Stimulated activated CD8-positive, alpha-beta memory T cell treated with anti-CD3 and anti-CD28 coated beads, Interleukin-15, amount 100 ng/mL, for 24 hours (primary cell): ENCODE measurements around the gene SRGAP2.
"Not testable (repeated sequence)": the region's sequence is repeated elsewhere in the genome, so short reads cannot be mapped to it uniquely, and the experiment has no call there.

Experiments used
- DNase-seq: peaks from one replicate; pipeline ENCODE4 v3.0.0-alpha.2; 2020; ENCODE audit warnings: low read depth

Gene SRGAP2

GRCh38 chr1:206203364-206204158 is at the start of gene SRGAP2:
TSS of gene SRGAP2 (plus strand) at chr1:206203541. CDS start at chr1:206205971, 2,430 bp downstream.
- DNase-seq, result peak; percentile 9

GRCh38 chr1:206167350-206168029 is 35.9 kb upstream of the SRGAP2 start:
- DNase-seq, result not testable (repeated sequence)

DNA sequence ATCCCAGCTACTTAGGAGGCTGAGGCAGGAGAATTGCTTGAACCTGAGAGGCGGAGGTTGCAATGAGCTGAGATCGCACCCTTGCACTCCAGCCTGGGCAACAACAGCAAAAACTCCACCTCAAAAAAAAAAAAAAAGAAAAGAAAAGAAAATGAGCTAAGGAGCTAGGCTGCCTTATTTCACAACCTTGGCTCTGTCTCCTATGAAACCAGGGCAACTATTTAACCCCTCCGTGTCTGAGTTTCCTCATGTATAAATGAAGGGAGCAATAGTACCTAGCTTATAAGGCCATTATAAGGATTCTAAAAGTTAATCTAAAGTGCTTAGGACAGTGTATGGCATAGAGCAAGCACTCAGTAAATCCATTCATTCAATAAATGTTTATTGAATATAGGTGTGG is 33.5 kb upstream of the SRGAP2 start:
- DNase-seq, result not testable (repeated sequence)

DNA sequence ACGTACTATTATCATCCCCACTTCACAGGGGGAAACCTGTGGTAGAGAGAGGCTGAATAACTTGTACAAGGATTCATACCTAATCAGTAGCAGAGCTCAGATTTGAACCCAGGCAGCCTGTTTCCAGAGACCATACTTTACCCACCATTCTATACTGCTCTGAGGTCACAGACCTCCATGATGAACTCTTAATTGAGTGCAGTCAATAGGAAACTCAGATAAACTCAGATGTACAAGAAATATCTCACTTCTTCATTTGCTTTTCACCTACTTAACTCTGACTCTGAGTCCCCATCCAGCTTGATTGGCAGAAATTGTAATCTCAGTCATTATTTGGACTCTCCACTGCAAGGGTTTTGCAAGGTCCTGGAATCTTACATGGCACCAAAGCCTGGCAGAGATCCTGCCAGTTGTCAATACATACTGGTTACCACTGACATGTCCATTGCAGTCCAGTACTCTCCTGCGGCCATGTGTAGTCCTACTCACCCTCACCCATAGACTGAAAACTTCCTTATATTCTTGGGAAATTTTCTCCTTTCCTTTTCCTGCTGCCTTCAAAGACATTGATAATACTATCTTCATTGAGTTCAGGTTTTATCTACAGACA is 30.1 kb upstream of the SRGAP2 start:
- DNase-seq, result not testable (repeated sequence)

GRCh38 chr1:206174182-206174868 is 29.0 kb upstream of the SRGAP2 start:
- DNase-seq, result not testable (repeated sequence)

DNA sequence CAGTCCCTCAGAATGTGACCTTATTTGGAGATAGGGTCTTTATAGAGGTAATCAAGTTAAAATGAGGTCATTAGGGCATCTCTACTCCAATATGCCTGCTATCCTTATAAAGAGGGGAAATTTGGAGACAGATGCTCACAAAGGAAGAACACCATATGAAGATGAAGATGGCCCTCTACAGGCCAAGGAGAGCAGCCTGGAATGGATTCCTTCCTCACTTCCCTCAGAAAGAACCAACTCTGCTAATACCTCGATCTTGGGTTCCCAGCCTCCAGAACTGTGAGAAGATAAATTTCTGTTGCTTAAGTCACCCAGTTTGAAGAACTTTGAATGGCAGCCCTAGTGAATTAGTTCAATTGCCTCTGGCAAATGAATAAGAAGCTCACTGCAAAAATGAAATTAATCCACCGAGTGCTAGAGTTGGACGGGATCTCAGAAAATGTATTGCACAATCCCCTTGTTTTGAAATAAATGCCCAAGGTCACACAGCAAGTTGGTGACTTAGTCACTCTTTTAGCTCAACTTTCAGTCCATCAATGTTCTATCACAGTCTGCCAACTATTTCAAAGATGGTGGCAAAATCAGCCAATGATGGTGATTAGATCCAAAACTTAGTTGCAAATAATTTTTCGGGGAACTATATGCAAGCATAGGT is 27.8 kb upstream of the SRGAP2 start:
- DNase-seq, result not testable (repeated sequence)

- not testable (repeated sequence) for DNase-seq
Observed at GRCh38 chr1:206176114-206176502, 27.2 kb upstream of the SRGAP2 start.

DNA sequence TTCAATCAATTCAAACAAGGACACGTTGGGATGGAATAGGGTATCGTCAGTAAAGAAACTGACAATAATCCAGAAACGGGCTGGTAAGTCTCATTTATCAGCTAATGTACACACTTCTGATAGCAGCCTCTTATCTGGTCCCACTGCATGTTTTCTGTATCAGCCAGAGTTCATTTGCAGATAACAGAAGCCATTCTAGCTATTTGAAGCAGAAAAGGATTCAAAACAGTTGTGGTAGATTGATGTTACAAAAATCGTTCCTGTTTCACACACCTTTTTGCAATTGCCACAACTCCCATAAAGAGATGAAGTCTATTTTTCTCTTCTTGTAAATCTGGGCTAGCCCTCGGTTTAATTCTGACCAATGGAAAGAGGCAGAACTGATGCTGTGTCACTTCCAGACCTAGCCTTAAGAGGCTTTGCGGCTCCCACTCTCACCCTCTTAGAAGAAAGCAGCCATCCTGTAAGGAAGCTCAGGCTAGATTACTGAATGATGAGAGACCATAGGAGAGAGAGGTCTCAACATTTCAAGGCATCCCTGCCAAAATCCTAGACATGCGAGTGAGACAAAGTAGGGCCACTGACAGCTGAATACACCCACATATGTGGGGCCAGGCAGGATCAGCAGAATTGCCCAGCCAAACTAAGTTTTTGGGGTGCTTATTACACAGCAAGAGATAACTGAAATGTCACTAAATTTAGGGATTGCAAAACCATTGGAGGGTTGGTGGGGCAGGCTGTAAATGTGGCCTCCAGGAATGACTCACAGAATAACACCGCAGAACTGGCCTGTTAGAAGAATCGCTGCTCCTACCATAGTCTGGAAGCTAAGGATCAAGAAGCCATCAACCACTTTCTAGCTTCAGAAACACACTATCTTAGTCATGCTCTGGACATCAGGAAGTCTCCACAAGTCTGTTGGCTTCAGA is 25.0 kb upstream of the SRGAP2 start:
- not testable (repeated sequence) for DNase-seq

DNA sequence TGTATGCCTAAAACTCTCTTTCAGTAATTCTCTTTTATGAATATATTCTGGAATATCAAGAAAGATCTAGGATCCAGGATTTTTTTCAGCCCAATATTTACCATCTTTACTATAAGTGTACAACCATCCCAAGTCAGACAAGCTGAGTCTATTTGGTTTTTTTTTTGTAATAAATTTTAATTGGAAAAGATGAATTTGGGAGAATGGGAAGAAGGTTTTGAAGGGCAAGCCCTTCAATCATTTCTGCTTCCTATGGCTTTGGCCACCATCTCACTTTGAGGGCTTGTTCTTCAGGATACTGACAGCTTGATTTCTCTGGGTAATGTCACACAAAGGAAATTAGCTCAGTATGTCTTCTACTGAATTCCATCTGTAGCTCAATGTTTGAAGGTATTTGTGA is 23.7 kb upstream of the SRGAP2 start:
- DNase-seq, result not testable (repeated sequence)

- DNase-seq, result not testable (repeated sequence)
Observed at GRCh38 chr1:206182368-206183317, 20.7 kb upstream of the SRGAP2 start.

DNA sequence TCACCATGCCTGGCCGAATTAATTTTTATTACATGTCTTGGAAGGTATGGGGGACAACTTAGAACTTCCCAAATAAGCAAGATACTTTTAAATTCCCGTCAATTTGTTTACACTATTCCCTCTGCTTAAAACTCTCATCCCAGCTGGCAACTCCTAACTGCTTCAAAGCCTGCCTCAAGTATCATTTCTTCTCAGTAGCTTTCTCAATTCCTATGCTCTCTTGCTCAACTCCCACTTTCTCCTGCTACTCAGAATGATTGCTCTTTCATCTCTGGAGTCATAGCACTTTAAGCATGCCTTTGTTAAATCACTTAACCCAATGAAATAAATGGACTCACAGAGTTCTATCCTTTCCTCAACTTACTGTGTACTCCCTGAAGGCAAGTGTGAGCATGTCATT is 19.6 kb upstream of the SRGAP2 start:
- DNase-seq, result not testable (repeated sequence)

GRCh38 chr1:206185778-206186177 is 17.6 kb upstream of the SRGAP2 start:
- DNase-seq, result not testable (repeated sequence)

GRCh38 chr1:206186826-206187225 is 16.5 kb upstream of the SRGAP2 start:
- DNase-seq, result not testable (repeated sequence)

DNA sequence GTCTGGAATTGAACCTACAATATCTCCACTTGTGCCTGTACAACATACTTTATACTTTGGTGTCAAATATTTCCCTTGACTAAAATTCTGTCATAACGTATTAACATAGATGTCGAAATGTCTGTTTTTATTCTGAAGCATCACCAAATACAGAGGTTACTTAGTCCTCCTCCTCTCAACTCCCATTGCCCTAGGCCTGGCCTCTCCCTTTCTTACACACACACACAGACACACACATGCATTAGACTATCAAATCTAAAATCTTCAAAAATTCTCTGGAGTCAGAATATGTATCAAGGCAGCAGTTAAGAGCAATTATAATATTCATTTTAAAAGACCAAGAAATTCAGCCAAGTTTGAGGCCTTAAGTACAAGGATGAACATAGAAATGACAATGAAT is 8.2 kb upstream of the SRGAP2 start:
- DNase-seq, result not testable (repeated sequence)

DNA sequence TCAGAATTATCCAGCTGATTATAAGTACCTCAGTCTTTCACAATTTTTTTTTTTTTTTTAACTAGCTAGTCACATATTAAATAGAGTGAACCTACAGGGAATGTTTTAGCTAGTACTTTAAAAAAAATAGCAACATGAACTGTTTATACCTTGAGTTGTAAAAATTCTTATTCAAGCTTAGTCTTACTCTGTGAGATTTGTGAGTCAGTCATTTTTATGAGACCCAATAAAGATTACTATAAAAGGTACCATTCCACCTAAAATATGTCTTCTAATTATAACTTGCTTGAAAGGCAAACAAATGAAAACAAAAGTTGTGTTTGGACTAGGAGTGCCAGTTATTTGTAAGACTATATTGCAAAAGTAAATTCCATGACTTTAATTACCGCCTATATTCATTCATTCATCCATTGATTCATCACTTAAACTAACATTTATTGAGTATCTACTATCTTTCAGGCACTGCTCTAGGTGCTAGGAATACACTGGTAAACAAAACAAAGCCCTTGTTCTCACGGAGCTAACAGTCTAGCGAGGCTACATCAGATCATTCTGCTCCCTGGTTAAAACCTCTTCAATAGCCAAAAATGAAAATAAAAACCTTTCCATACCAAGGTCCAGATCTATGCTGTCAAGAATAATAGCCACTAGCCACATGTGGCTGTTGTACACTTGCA is 6.5 kb upstream of the SRGAP2 start:
- DNase-seq, result not testable (repeated sequence)

DNA sequence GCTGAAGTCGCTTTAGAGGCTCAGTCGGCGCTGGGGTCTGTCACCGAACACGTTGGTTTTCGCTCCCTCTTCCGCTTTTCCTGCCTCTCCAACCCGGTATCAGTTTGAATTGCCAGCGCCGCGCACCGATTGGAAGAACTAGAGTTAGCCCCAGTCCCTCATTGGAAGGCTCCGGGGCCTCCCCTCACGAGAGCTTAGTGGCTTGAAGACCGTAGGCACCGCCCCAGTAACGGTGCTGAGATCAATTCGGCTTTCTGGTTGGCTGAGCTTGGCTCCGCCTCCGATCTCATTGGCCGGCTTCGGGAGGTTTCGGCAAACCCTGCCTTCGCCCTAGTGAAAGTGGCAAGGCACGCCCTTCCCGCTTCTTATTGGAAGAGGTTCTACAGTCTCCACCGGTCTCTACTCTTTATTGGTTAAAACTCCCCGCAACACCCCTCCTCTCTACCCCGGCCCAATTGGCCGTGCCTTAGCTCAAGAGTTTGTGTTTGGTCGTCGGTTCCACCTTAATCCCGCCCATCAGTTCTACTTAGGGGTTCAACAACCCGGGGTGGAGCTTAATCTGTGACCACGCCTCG is 465 bp upstream of the SRGAP2 start, which contains the start of gene FAM72A:
Gene FAM72A, minus strand, starts transcription at position 51 of the 575 bp plus-strand sequence. CDS start 814 bp downstream, outside the sequence.
- DNase-seq, result peak; percentile 74

- not testable (repeated sequence) for DNase-seq
Observed at GRCh38 chr1:206204159-206204511, 794 bp downstream of the SRGAP2 start.

- DNase-seq, result not testable (repeated sequence)
Observed at GRCh38 chr1:206204871-206205270, 1.5 kb downstream of the SRGAP2 start.
